HepG2 (cell line): ENCODE results near the gene SNX13. TPM values are rescaled to one million over a fixed set of nuclear protein-coding genes. Genes with fewer than 3 reads are reported as not detected.
A peak's percentile ranks its signal among the peaks of the same experiment; 100 is the strongest.

ENCODE experiments used
- ATAC-seq: fragments of 200-7000 bp; cut with Tn5 transposase; 3 replicates; pipeline ENCODE4 v1.9.1; 2020; ENCODE audit warnings: mild to moderate bottlenecking, moderate library complexity
- BruUV-seq: library from RNA; stranded (reverse); fragments of 400-500 nt; replicated peaks from 2 replicates; lab custom pipeline; 2021; lab: Mats Ljungman, UMichigan
- CTCF ChIA-PET: fragments of 300-600 bp; formaldehyde crosslinking; extraction: SDS; loops from one replicate; lab custom pipeline; 2021; ENCODE audit warnings: low total read pairs, inconsistent platforms, low intra/inter-chr PET ratio; lab: Yijun Ruan, JAX
- POLR2A ChIA-PET: fragments of 350-600 bp; sonication (Branson Sonifier 250); formaldehyde crosslinking; loops from one replicate; lab custom pipeline; 2020; ENCODE audit warnings: antibody characterized with exemption, inconsistent platforms; lab: Yijun Ruan, JAX
- DNase-seq: peaks from one replicate; pipeline ENCODE4 v3.0.0-alpha.2; 2015; ENCODE audit warnings: low spot score
- FAIRE-seq: peaks from 3 replicates; lab custom pipeline; 2011; peaks lifted over from hg19 to GRCh38; lab: Jason Lieb, UNC
- H2AFZ ChIP-seq: one replicate; pipeline ENCODE4 v1.6.1; 2011; ENCODE audit warnings: low read length, inconsistent platforms
- H3K27ac ChIP-seq: fragments of 300-600 bp; 3 replicates; pipeline ENCODE4 v1.8.0; 2011; ENCODE audit warnings: mixed run types, mild to moderate bottlenecking, mixed read lengths, low read length, inconsistent platforms; ENCODE audit not compliant: insufficient read depth; ENCODE audit errors: extremely low read length
- H3K27me3 ChIP-seq, 2 experiments: fragments of 200-600 bp in 1 of 2; 2 replicates in 1 of 2; 3 replicates in 1 of 2; pipeline versions ENCODE4 v1.6.0 to v1.8.0; 2011; ENCODE audit warnings: low read length in 2 of 2, mild to moderate bottlenecking in 2 of 2, moderate library complexity in 2 of 2, inconsistent platforms in 1 of 2; ENCODE audit not compliant: insufficient read depth in 2 of 2, control insufficient read depth in 1 of 2
- H3K36me3 ChIP-seq, 2 experiments: fragments of 200-600 bp in 1 of 2; replicated peaks in 1 of 2; 2 replicates in 1 of 2; 3 replicates in 1 of 2; pipeline versions ENCODE4 v1.5.1 to v1.8.0; 2011; ENCODE audit warnings: low read length in 2 of 2, inconsistent platforms in 1 of 2; ENCODE audit not compliant: insufficient read depth in 2 of 2, control insufficient read depth in 1 of 2
- H3K4me1 ChIP-seq: 2 replicates; pipeline ENCODE4 v1.5.1; 2012; ENCODE audit warnings: low read length, inconsistent platforms; ENCODE audit not compliant: insufficient read depth
- H3K4me2 ChIP-seq: 2 replicates; pipeline ENCODE4 v1.6.0; 2011; ENCODE audit warnings: low read depth, low read length, inconsistent platforms
- H3K4me3 ChIP-seq, 3 experiments: fragments of 200-600 bp in 1 of 3; sonication (generic), shearing (Covaris generic) in 1 of 3; replicated peaks in 1 of 3; 2 replicates each; pipeline ENCODE4 v1.5.1; 2011 to 2016; ENCODE audit warnings: low read length in 3 of 3, inconsistent platforms in 2 of 3, low read depth in 2 of 3, mild to moderate bottlenecking in 2 of 3, control low read depth in 1 of 3, mixed read lengths in 1 of 3; ENCODE audit not compliant: insufficient read depth in 1 of 3
- H3K79me2 ChIP-seq: one replicate; pipeline ENCODE4 v1.6.1; 2011; ENCODE audit warnings: low read length, inconsistent platforms; ENCODE audit not compliant: insufficient read depth
- H3K9ac ChIP-seq: 2 replicates; pipeline ENCODE4 v1.6.0; 2011; ENCODE audit warnings: mild to moderate bottlenecking, low read depth, low read length, inconsistent platforms; ENCODE audit not compliant: insufficient read depth
- H3K9me3 ChIP-seq: 2 replicates; pipeline ENCODE4 v1.5.1; 2012; ENCODE audit warnings: mild to moderate bottlenecking, low read length
- H4K20me1 ChIP-seq: 2 replicates; pipeline ENCODE4 v1.6.0; 2011; ENCODE audit warnings: inconsistent platforms, mild to moderate bottlenecking, low read length, moderate library complexity; ENCODE audit not compliant: insufficient read depth
- CENPX ChIP-seq: sonication (generic); formaldehyde crosslinking; IDR thresholded peaks from 2 replicates; pipeline ENCODE4 v1.9.0; 2021; ENCODE audit warnings: mild to moderate bottlenecking, missing genetic modification reagents, moderate library complexity
- KAT2B ChIP-seq: fragments of 150-350 bp; IDR thresholded peaks from 2 replicates; pipeline ENCODE4 v1.6.1; 2014; ENCODE audit warnings: low read depth, low read length, borderline replicate concordance
- SOX6 ChIP-seq, 2 experiments: fragments of 450-650 bp in 1 of 2; sonication (generic) in 1 of 2; formaldehyde crosslinking in 1 of 2; IDR thresholded peaks; 2 replicates each; pipeline versions ENCODE4 v1.4.0 to v1.6.1; 2017 to 2020; ENCODE audit warnings: antibody characterized with exemption in 1 of 2, mild to moderate bottlenecking in 1 of 2, missing genetic modification reagents in 1 of 2
- ZNF878 ChIP-seq: sonication (generic); formaldehyde crosslinking; IDR thresholded peaks from 2 replicates; pipeline ENCODE4 v1.8.1; 2023; ENCODE audit warnings: mild to moderate bottlenecking, missing genetic modification reagents, moderate library complexity
- ZUFSP ChIP-seq: sonication (generic); formaldehyde crosslinking; IDR thresholded peaks from 2 replicates; pipeline ENCODE4 v1.9.0; 2021; ENCODE audit warnings: missing genetic modification reagents, mild to moderate bottlenecking, borderline replicate concordance
- WGBS: methylation state at CpG from one replicate; pipeline ENCODE4 v1.1.6; 2017; ENCODE audit warnings: low lambda C conversion rate; 5-methylcytosine and 5-hydroxymethylcytosine counted together
- in situ Hi-C: cut with HindIII; loops from 2 replicates; pipeline ENCODE4 v1.10.0; 2017; ENCODE audit warnings: low pct_unique_long_range_greater_than_20kb; ENCODE audit not compliant: extremely low pct_ligation_motif_present
- intact Hi-C: fragments of 100-400 bp; cut with micrococcal nuclease; formaldehyde crosslinking; loops from one replicate; pipeline ENCODE4 v1.10.0; 2022; ENCODE audit not compliant: unreplicated experiment
- polyA plus RNA-seq, 8 experiments: library from polyadenylated mRNA; depleted of rRNA in 3 of 8; stranded (reverse) in 7 of 8; unstranded in 1 of 8; fragments of >200 nt; fragmentation: Illumina TruSeq in 4 of 8; extraction: Trizol in 4 of 8; gene quantifications; 2 replicates each; pipeline versions ENCODE4 v1.2.1 to v1.2.3, GENCODE V29; 2011 to 2016; ENCODE audit warnings: low read depth in 4 of 8, missing spikeins in 1 of 8, mixed read lengths in 1 of 8; ENCODE audit not compliant: insufficient read depth in 1 of 8
- total RNA-seq, 5 experiments: library from RNA; depleted of rRNA; stranded (reverse); fragments of >200 nt; fragmentation: Illumina TruSeq; extraction: Trizol; gene quantifications; 2 replicates each; pipeline ENCODE4 v1.2.3, GENCODE V29; 2016; ENCODE audit warnings: low read depth in 1 of 5

SNX13 gene
- total and polyA plus RNA-seq, 2 of the 13 experiments (the other 11 are each of a cell fraction or from before 2014, with no cell fraction given): 14.3 to 32.3 TPM

GRCh38 chr7:17882685-17883084 is 57.6 kb downstream of the SNX13 start (continued):
- TF ChIP-seq ZUFSP (CRISPR knock-in tag): no peak
- no peak for TF ChIP-seq CENPX
- TF ChIP-seq, all 625 proteins: peak for 0

GRCh38 chr7:17879075-17879661 is 61.1 kb downstream of the SNX13 start:
- Histone ChIP-seq H3K9ac (no peak overlapping the region), H3K4me2 (no peak overlapping the region), H3K27ac (no peak overlapping the region), H3K9me3 (no peaks in the 10 kb centered on the region), H3K36me3 (no peaks in the 10 kb centered on the region; a peak in 2 of 5 replicates), H3K79me2 (no peaks in the 10 kb centered on the region), H3K4me3 (no peak overlapping the region), H3K4me1 (no peaks in the 10 kb centered on the region), H2AFZ (no peak overlapping the region), H4K20me1 (no peaks in the 10 kb centered on the region), H3K27me3 (no peaks in the 10 kb centered on the region)
- no TSS peak for BruUV-seq
- DNase-seq: no peak
- POLR2A ChIA-PET: no interaction called here
- in situ Hi-C loops (no loop called here), intact Hi-C loops (no loop called here)
- 78% methylated on average over 2 of the region's 2 CpGs for WGBS
- FAIRE-seq: no peak
- CTCF ChIA-PET: no interaction called here
- TF ChIP-seq ZNF878 (CRISPR knock-in tag) (no peak), KAT2B (peak; percentile 93), SOX6 (IDR thresholded peaks at IDR 0.05) (no peak), SOX6 (CRISPR knock-in tag; IDR thresholded peaks at IDR 0.05) (peak; percentile 12; the same call in 1 of the 2 replicates)
- ATAC-seq: no peak
